ENCODE data around the gene THEMIS. TPM values are rescaled to one million over a fixed set of nuclear protein-coding genes. Genes with fewer than 3 reads are reported as not detected.

Gene THEMIS
- not detected in 5 replicates for total RNA-seq (2022; extraction: Qiagen RNA extraction; ENCODE audit: low read depth)

GRCh38 chr6:127900935-127901334 lies at the start of gene THEMIS:
TSS of gene THEMIS (minus strand) at chr6:127901058. CDS start at chr6:127900932, 126 bp downstream.

Data from A549 treated with DMSO at 1 μM for 4 hours (cell line).